GM21825 (cell line): Measurements from ENCODE around the gene VAV2.
"Not testable (repeated sequence)": the region's sequence is repeated elsewhere in the genome, so short reads cannot be mapped to it uniquely, and the experiment has no call there.

Experiments
- ATAC-seq: cut with Tn5 transposase; IDR thresholded peaks from one replicate; pipeline ENCODE4 v1.9.1; 2021; ENCODE audit warnings: mild to moderate bottlenecking, moderate library complexity; ENCODE audit not compliant: unreplicated experiment

VAV2 gene

GRCh38 chr9:133998915-133999595, 6.9 kb upstream of the VAV2 start:
- ATAC-seq = no peak

- ATAC-seq = no peak
These were observed 5.5 kb upstream of the VAV2 start for GRCh38 chr9:133997584-133997983.

GRCh38 chr9:133996531-133997520, 4.7 kb upstream of the VAV2 start:
- ATAC-seq = no peak

- no peak for ATAC-seq
These were observed 3.1 kb upstream of the VAV2 start for GRCh38 chr9:133995012-133995896.

GRCh38 chr9:133994353-133995011, 2.4 kb upstream of the VAV2 start:
- no peak for ATAC-seq

GRCh38 chr9:133993635-133994253, 1.6 kb upstream of the VAV2 start:
- no peak for ATAC-seq

GRCh38 chr9:133992780-133993634, 883 bp upstream of the VAV2 start:
- peak; percentile 42 for ATAC-seq

GRCh38 chr9:133991214-133991921, 756 bp downstream of the VAV2 start:
- ATAC-seq = peak; percentile 2

- ATAC-seq = no peak
These were observed 1.5 kb downstream of the VAV2 start for GRCh38 chr9:133990366-133991213.

- no peak for ATAC-seq
These were observed 2.3 kb downstream of the VAV2 start for GRCh38 chr9:133989625-133990365.

- not testable (repeated sequence) for ATAC-seq
These were observed 3.4 kb downstream of the VAV2 start for GRCh38 chr9:133988771-133989170.

GRCh38 chr9:133987946-133988665, 4.0 kb downstream of the VAV2 start:
- no peak for ATAC-seq

GRCh38 chr9:133987446-133987788, 4.7 kb downstream of the VAV2 start:
- no peak for ATAC-seq

- no peak for ATAC-seq
These were observed 5.2 kb downstream of the VAV2 start for GRCh38 chr9:133986774-133987445.

GRCh38 chr9:133986061-133986460, 6.1 kb downstream of the VAV2 start:
- ATAC-seq = no peak
